HG03108 (cell line): Measurements from ENCODE around the gene IL1RAPL1.

Experiments
- ATAC-seq: cut with Tn5 transposase; IDR thresholded peaks from one replicate; pipeline ENCODE4 v1.9.1; 2021; ENCODE audit warnings: moderate library complexity; ENCODE audit not compliant: unreplicated experiment

Gene IL1RAPL1

GRCh38 chrX:29962061-29962460 is 1374.8 kb downstream of the IL1RAPL1 start:
- ATAC-seq: no peak

GRCh38 chrX:29965634-29966033 is 1378.4 kb downstream of the IL1RAPL1 start:
- no peak for ATAC-seq

GRCh38 chrX:29992083-29992482 is 1404.8 kb downstream of the IL1RAPL1 start:
- ATAC-seq: no peak

- ATAC-seq: no peak
Measured at GRCh38 chrX:30005813-30006212, 1418.6 kb downstream of the IL1RAPL1 start.
